Measurements from ENCODE around the gene ATOSA. TPM values are rescaled to one million over a fixed set of nuclear protein-coding genes. Genes with fewer than 3 reads are reported as not detected.
A peak's percentile ranks its signal among the peaks of the same experiment; 100 is the strongest.

ATOSA gene
- total RNA-seq, 2 experiments from 2014 or later: 60.5 to 65.1 TPM

- Mint-ChIP-seq H3K9me3 (no peaks in the 10 kb centered on the region), H3K27ac (no peak overlapping the region), H3K4me1 (peaks cover 12% of the 10 kb centered on the region), H3K36me3 (peaks cover 25% of the 10 kb centered on the region), H3K4me3 (no peak overlapping the region), H3K27me3 (no peaks in the 10 kb centered on the region)
- ATAC-seq (ENCODE audit: low read depth): no peak
- DNase-seq: no peak
- POLR2A ChIA-PET: no interaction called here
Observed at GRCh38 chr15:52657338-52657737, 21.9 kb downstream of the ATOSA start.

- no peak overlapping the region for H3K27ac Mint-ChIP-seq
- no peaks in the 10 kb centered on the region for H3K9me3 Mint-ChIP-seq
- DNase-seq (no peak), ATAC-seq (ENCODE audit: low read depth) (no peak)
- POLR2A ChIA-PET: no interaction called here
- H3K27me3 Mint-ChIP-seq: no peaks in the 10 kb centered on the region
- H3K4me1 Mint-ChIP-seq: peaks cover 13% of the 10 kb centered on the region
- H3K4me3 Mint-ChIP-seq: no peak overlapping the region
- peaks cover 22% of the 10 kb centered on the region for H3K36me3 Mint-ChIP-seq
Observed at GRCh38 chr15:52656412-52656811, 22.8 kb downstream of the ATOSA start.

GRCh38 chr15:52653431-52653964 is 25.7 kb downstream of the ATOSA start:
- H3K27me3 Mint-ChIP-seq: no peaks in the 10 kb centered on the region
- POLR2A ChIA-PET: no interaction called here
- ATAC-seq (ENCODE audit: low read depth): no peak

GRCh38 chr15:52652984-52653383 is 26.2 kb downstream of the ATOSA start:
- peaks cover 4% of the 10 kb centered on the region for H3K4me1 Mint-ChIP-seq
- ATAC-seq (ENCODE audit: low read depth): no peak
- DNase-seq: no peak
- H3K27ac Mint-ChIP-seq: no peak overlapping the region
- H3K9me3 Mint-ChIP-seq: no peaks in the 10 kb centered on the region
- peaks cover 6% of the 10 kb centered on the region for H3K36me3 Mint-ChIP-seq
- H3K4me3 Mint-ChIP-seq: no peak overlapping the region
- H3K27me3 Mint-ChIP-seq: no peaks in the 10 kb centered on the region
- POLR2A ChIA-PET: no interaction called here

More at GRCh38 chr15:52653431-52653964, 25.7 kb downstream of the ATOSA start:
- H3K4me1 Mint-ChIP-seq: peaks cover 5% of the 10 kb centered on the region
- H3K27ac Mint-ChIP-seq: no peak overlapping the region
- H3K4me3 Mint-ChIP-seq: no peak overlapping the region
- DNase-seq: no peak
- peaks cover 11% of the 10 kb centered on the region for H3K36me3 Mint-ChIP-seq
- H3K9me3 Mint-ChIP-seq: no peaks in the 10 kb centered on the region

- POLR2A ChIA-PET: interaction anchor here (0.6 to 0.7 kb wide), 2 partner anchors 13 to 27 kb away, joined by 3 read pairs; partner anchors contain the start of gene ATOSA
- Mint-ChIP-seq H3K36me3 (peaks cover 11% of the 10 kb centered on the region), H3K27ac (no peak overlapping the region), H3K4me1 (peaks cover 4% of the 10 kb centered on the region), H3K4me3 (peak overlapping the region; percentile 41), H3K27me3 (no peaks in the 10 kb centered on the region), H3K9me3 (no peaks in the 10 kb centered on the region)
- ATAC-seq (ENCODE audit: low read depth) (no peak), DNase-seq (no peak)
Observed at GRCh38 chr15:52652286-52652685, 26.9 kb downstream of the ATOSA start.

GRCh38 chr15:52651868-52652267 is 27.3 kb downstream of the ATOSA start:
- H3K4me3 Mint-ChIP-seq: peak overlapping the region; percentile 41
- no peaks in the 10 kb centered on the region for H3K27me3 Mint-ChIP-seq
- POLR2A ChIA-PET: interaction anchor here (0.6 to 0.7 kb wide), 2 partner anchors 13 to 27 kb away, joined by 3 read pairs; partner anchors contain the start of gene ATOSA
- no peaks in the 10 kb centered on the region for H3K9me3 Mint-ChIP-seq
- H3K27ac Mint-ChIP-seq: peak overlapping the region; percentile 13
- DNase-seq (no peak), ATAC-seq (ENCODE audit: low read depth) (peak; percentile 97)
- H3K36me3 Mint-ChIP-seq: peaks cover 11% of the 10 kb centered on the region
- peaks cover 4% of the 10 kb centered on the region for H3K4me1 Mint-ChIP-seq

- no peak for DNase-seq
- H3K36me3 Mint-ChIP-seq: peaks cover 11% of the 10 kb centered on the region
- peaks cover 4% of the 10 kb centered on the region for H3K4me1 Mint-ChIP-seq
- H3K4me3 Mint-ChIP-seq: no peak overlapping the region
- ATAC-seq (ENCODE audit: low read depth): no peak
- POLR2A ChIA-PET: no interaction called here
- no peaks in the 10 kb centered on the region for H3K27me3 Mint-ChIP-seq
- H3K27ac Mint-ChIP-seq: no peak overlapping the region
- no peaks in the 10 kb centered on the region for H3K9me3 Mint-ChIP-seq
Observed at GRCh38 chr15:52651114-52651513, 28.1 kb downstream of the ATOSA start.

GRCh38 chr15:52649686-52650085 is 29.5 kb downstream of the ATOSA start:
- Mint-ChIP-seq H3K27ac (no peak overlapping the region), H3K4me3 (no peak overlapping the region), H3K4me1 (peaks cover 4% of the 10 kb centered on the region), H3K36me3 (peaks cover 11% of the 10 kb centered on the region), H3K9me3 (no peaks in the 10 kb centered on the region), H3K27me3 (no peaks in the 10 kb centered on the region)
- ATAC-seq (ENCODE audit: low read depth) (no peak), DNase-seq (no peak)
- POLR2A ChIA-PET: no interaction called here

- POLR2A ChIA-PET: no interaction called here
- H3K4me1 Mint-ChIP-seq: peaks cover 13% of the 10 kb centered on the region
- H3K27me3 Mint-ChIP-seq: no peaks in the 10 kb centered on the region
- H3K36me3 Mint-ChIP-seq: peaks cover 5% of the 10 kb centered on the region
- no peaks in the 10 kb centered on the region for H3K9me3 Mint-ChIP-seq
- DNase-seq (no peak), ATAC-seq (ENCODE audit: low read depth) (no peak)
- H3K27ac Mint-ChIP-seq: no peak overlapping the region
- H3K4me3 Mint-ChIP-seq: no peak overlapping the region
Observed at GRCh38 chr15:52645916-52646315, 33.3 kb downstream of the ATOSA start.

- ATAC-seq (ENCODE audit: low read depth) (no peak), DNase-seq (no peak)
- no peaks in the 10 kb centered on the region for H3K9me3 Mint-ChIP-seq
- no peak overlapping the region for H3K27ac Mint-ChIP-seq
- H3K36me3 Mint-ChIP-seq: peaks cover 4% of the 10 kb centered on the region
- H3K27me3 Mint-ChIP-seq: no peaks in the 10 kb centered on the region
- no peak overlapping the region for H3K4me3 Mint-ChIP-seq
- POLR2A ChIA-PET: interaction anchor here (0.9 kb wide), 1 partner anchor 16 kb away, joined by 3 read pairs; no protein-coding TSS in a partner anchor
- peaks cover 13% of the 10 kb centered on the region for H3K4me1 Mint-ChIP-seq
Observed at GRCh38 chr15:52642386-52643361, 36.5 kb downstream of the ATOSA start.

- POLR2A ChIA-PET: no interaction called here
- peaks cover 3% of the 10 kb centered on the region for H3K4me1 Mint-ChIP-seq
- no peak overlapping the region for H3K27ac Mint-ChIP-seq
- peaks cover 13% of the 10 kb centered on the region for H3K36me3 Mint-ChIP-seq
- ATAC-seq (ENCODE audit: low read depth) (no peak), DNase-seq (no peak)
- H3K9me3 Mint-ChIP-seq: no peaks in the 10 kb centered on the region
- H3K4me3 Mint-ChIP-seq: no peak overlapping the region
- H3K27me3 Mint-ChIP-seq: no peaks in the 10 kb centered on the region
Observed at GRCh38 chr15:52636459-52636858, 42.7 kb downstream of the ATOSA start.

- Mint-ChIP-seq H3K27ac (no peak overlapping the region), H3K4me1 (no peaks in the 10 kb centered on the region), H3K36me3 (peaks cover 13% of the 10 kb centered on the region), H3K9me3 (no peaks in the 10 kb centered on the region), H3K27me3 (no peaks in the 10 kb centered on the region), H3K4me3 (no peak overlapping the region)
- POLR2A ChIA-PET: no interaction called here
- ATAC-seq (ENCODE audit: low read depth): no peak
- no peak for DNase-seq
Observed at GRCh38 chr15:52635908-52636307, 43.3 kb downstream of the ATOSA start.

All from activated naive CD8-positive, alpha-beta T cell treated with anti-CD3 and anti-CD28 coated beads, Interleukin-2, amount 10 ng/mL, durations not matched to agents 7 days and 5 days (primary cell).